Measurements from ENCODE around the gene MOCS1.
A peak's percentile ranks its signal among the peaks of the same experiment; 100 is the strongest.

MOCS1 gene

GRCh38 chr6:39947611-39948068 is 13.4 kb upstream of the MOCS1 start:
- no peak for DNase-seq

- no peak for DNase-seq
Measured at GRCh38 chr6:39945626-39946025, 11.4 kb upstream of the MOCS1 start.

- no peak for DNase-seq
Measured at GRCh38 chr6:39942903-39943580, 8.8 kb upstream of the MOCS1 start.

GRCh38 chr6:39941820-39942219 is 7.6 kb upstream of the MOCS1 start:
- no peak for DNase-seq

GRCh38 chr6:39941138-39941537 is 6.9 kb upstream of the MOCS1 start:
- DNase-seq = no peak

- no peak for DNase-seq
Measured at GRCh38 chr6:39938773-39939654, 4.8 kb upstream of the MOCS1 start.

GRCh38 chr6:39937686-39938333 is 3.5 kb upstream of the MOCS1 start:
- DNase-seq = no peak

- DNase-seq = no peak
Measured at GRCh38 chr6:39936857-39937256, 2.6 kb upstream of the MOCS1 start.

GRCh38 chr6:39935241-39935640 is 979 bp upstream of the MOCS1 start:
- no peak for DNase-seq

GRCh38 chr6:39933669-39934130 is 562 bp downstream of the MOCS1 start:
- no peak for DNase-seq

GRCh38 chr6:39932386-39932910 is 1.8 kb downstream of the MOCS1 start:
- no peak for DNase-seq

- no peak for DNase-seq
Measured at GRCh38 chr6:39931607-39932006, 2.7 kb downstream of the MOCS1 start.

- DNase-seq = no peak
Measured at GRCh38 chr6:39930540-39930939, 3.7 kb downstream of the MOCS1 start.

GRCh38 chr6:39929733-39930461 is 4.4 kb downstream of the MOCS1 start:
- DNase-seq = peak; percentile 14

- peak; percentile 36 for DNase-seq
Measured at GRCh38 chr6:39929039-39929732, 5.1 kb downstream of the MOCS1 start.

GRCh38 chr6:39927159-39927558 is 7.1 kb downstream of the MOCS1 start:
- peak; percentile 31 for DNase-seq

- DNase-seq = no peak
Measured at GRCh38 chr6:39926668-39927067, 7.6 kb downstream of the MOCS1 start.

- DNase-seq = no peak
Measured at GRCh38 chr6:39925931-39926290, 8.4 kb downstream of the MOCS1 start.

GRCh38 chr6:39925191-39925930 is 8.9 kb downstream of the MOCS1 start:
- DNase-seq = no peak

GRCh38 chr6:39924283-39924682 is 10.0 kb downstream of the MOCS1 start:
- no peak for DNase-seq

GRCh38 chr6:39923861-39924260 is 10.4 kb downstream of the MOCS1 start:
- DNase-seq = no peak
